H1 (cell line): Measurements from ENCODE around the gene TUBE1. TPM values are rescaled to one million over a fixed set of nuclear protein-coding genes. Genes with fewer than 3 reads are reported as not detected.

Source experiments
- CTCF ChIA-PET: fragments of 300-600 bp; sonication (Branson Sonifier 250); formaldehyde crosslinking; loops from one replicate; lab custom pipeline; 2021; ENCODE audit not compliant: partially characterized antibody; lab: Charles Lee
- POLR2A ChIA-PET: fragments of 300-600 bp; sonication (Branson Sonifier 250); formaldehyde crosslinking; loops from one replicate; lab custom pipeline; 2021; ENCODE audit warnings: inconsistent platforms; ENCODE audit not compliant: partially characterized antibody; lab: Charles Lee
- DNase-seq, 2 experiments: peaks; one replicate each; pipeline versions ENCODE4 v3.0.0 to v3.0.0-alpha.2; 2010 to 2022; ENCODE audit warnings: low spot score in 2 of 2, low read depth in 1 of 2, mixed read lengths in 1 of 2
- FAIRE-seq: peaks from 2 replicates; lab custom pipeline; 2011; peaks lifted over from hg19 to GRCh38; lab: Jason Lieb, UNC
- H2AFZ ChIP-seq: 2 replicates; pipeline ENCODE4 v1.8.1; 2012; ENCODE audit warnings: low read length, inconsistent platforms
- H2AK5ac ChIP-seq: 2 replicates; pipeline ENCODE4 v1.6.1; 2013; ENCODE audit warnings: low read depth, low read length
- H2BK120ac ChIP-seq: replicated peaks from 2 replicates; pipeline ENCODE3; 2013; ENCODE audit warnings: low read depth, low read length, inconsistent platforms
- H2BK12ac ChIP-seq: 2 replicates; pipeline ENCODE4 v1.6.1; 2013; ENCODE audit warnings: low read depth, low read length
- H2BK15ac ChIP-seq: 2 replicates; pipeline ENCODE4 v1.6.1; 2013; ENCODE audit warnings: low read length
- H2BK20ac ChIP-seq: 2 replicates; pipeline ENCODE4 v1.6.1; 2013; ENCODE audit warnings: low read length
- H2BK5ac ChIP-seq: 2 replicates; pipeline ENCODE4 v1.6.1; 2013; ENCODE audit warnings: low read depth, low read length
- H3K14ac ChIP-seq: 2 replicates; pipeline ENCODE4 v1.6.1; 2013; ENCODE audit warnings: inconsistent platforms; ENCODE audit not compliant: insufficient read length
- H3K18ac ChIP-seq: 2 replicates; pipeline ENCODE4 v1.6.1; 2013; ENCODE audit warnings: low read length; ENCODE audit errors: extremely low read depth
- H3K23ac ChIP-seq: 2 replicates; pipeline ENCODE4 v1.6.1; 2013; ENCODE audit warnings: inconsistent platforms; ENCODE audit not compliant: insufficient read length
- H3K23me2 ChIP-seq: 2 replicates; pipeline ENCODE4 v1.6.1; 2013; ENCODE audit warnings: low read depth, low read length
- H3K27ac ChIP-seq: 2 replicates; pipeline ENCODE4 v1.6.1; 2011; ENCODE audit warnings: low read depth, low read length, inconsistent platforms
- H3K27me3 ChIP-seq, 4 experiments: replicated peaks in 1 of 4; 1 replicate in 1 of 4; 2 replicates in 3 of 4; pipeline versions ENCODE4 v1.6.1 to v1.8.1; 2011 to 2013; ENCODE audit warnings: low read length in 3 of 4, mild to moderate bottlenecking in 3 of 4, inconsistent platforms in 2 of 4, mixed read lengths in 2 of 4, moderate library complexity in 1 of 4; ENCODE audit not compliant: control insufficient read depth in 3 of 4, insufficient read depth in 3 of 4; ENCODE audit errors: extremely low read depth in 1 of 4
- H3K36me3 ChIP-seq, 4 experiments: 2 replicates each; pipeline versions ENCODE4 v1.6.1 to v1.8.1; 2011 to 2013; ENCODE audit warnings: mild to moderate bottlenecking in 4 of 4, low read length in 3 of 4, moderate library complexity in 2 of 4, control low read depth in 1 of 4, inconsistent platforms in 1 of 4; ENCODE audit not compliant: insufficient read depth in 4 of 4, control insufficient read depth in 2 of 4
- H3K4ac ChIP-seq: replicated peaks from 2 replicates; pipeline ENCODE3; 2013; ENCODE audit warnings: low read length, low read depth, mixed read lengths, inconsistent platforms; ENCODE audit not compliant: insufficient read length
- H3K4me1 ChIP-seq, 4 experiments: replicated peaks in 1 of 4; 1 replicate in 1 of 4; 2 replicates in 3 of 4; pipeline versions ENCODE4 v1.6.1 to v1.8.1; 2011 to 2013; ENCODE audit warnings: low read length in 3 of 4, inconsistent platforms in 2 of 4, mixed read lengths in 1 of 4; ENCODE audit not compliant: insufficient read depth in 4 of 4, control insufficient read depth in 3 of 4
- H3K4me2 ChIP-seq, 2 experiments: 2 replicates each; pipeline versions ENCODE4 v1.6.1 to v1.8.1; 2011 to 2013; ENCODE audit warnings: low read depth in 2 of 2, low read length in 2 of 2, control low read depth in 1 of 2, inconsistent platforms in 1 of 2, mild to moderate bottlenecking in 1 of 2; ENCODE audit not compliant: insufficient read depth in 1 of 2
- H3K4me3 ChIP-seq, 4 experiments: fragments of 200-600, 300-600 bp in 1 of 4; sonication (generic), shearing (Covaris generic), sonication (Bioruptor Twin) in 1 of 4; 2 replicates each; pipeline versions ENCODE4 v1.5.1 to v1.8.1; 2011 to 2016; ENCODE audit warnings: low read length in 4 of 4, low read depth in 3 of 4, control low read depth in 2 of 4, inconsistent platforms in 2 of 4, mild to moderate bottlenecking in 2 of 4, mixed read lengths in 1 of 4, moderate library complexity in 1 of 4; ENCODE audit not compliant: insufficient read depth in 2 of 4; ENCODE audit errors: extremely low read depth in 1 of 4
- H3K56ac ChIP-seq: replicated peaks from 2 replicates; pipeline ENCODE3; 2013; ENCODE audit warnings: low read depth, mild to moderate bottlenecking, mixed read lengths, low read length, inconsistent platforms; ENCODE audit not compliant: insufficient read length
- H3K79me1 ChIP-seq: 2 replicates; pipeline ENCODE4 v1.6.1; 2013; ENCODE audit warnings: low read depth, low read length, control low read depth
- H3K79me2 ChIP-seq, 2 experiments: 2 replicates each; pipeline versions ENCODE4 v1.6.1 to v1.8.1; 2012 to 2013; ENCODE audit warnings: low read length in 2 of 2, mild to moderate bottlenecking in 2 of 2, inconsistent platforms in 1 of 2; ENCODE audit not compliant: insufficient read depth in 2 of 2, control insufficient read depth in 1 of 2
- H3K9ac ChIP-seq, 4 experiments: replicated peaks in 1 of 4; 1 replicate in 1 of 4; 2 replicates in 3 of 4; pipeline versions ENCODE4 v1.6.1 to v1.8.1; 2011 to 2013; ENCODE audit warnings: low read depth in 3 of 4, low read length in 3 of 4, control low read depth in 2 of 4, mild to moderate bottlenecking in 2 of 4, moderate library complexity in 2 of 4, inconsistent platforms in 1 of 4; ENCODE audit errors: extremely low read depth in 1 of 4
- H3K9me3 ChIP-seq, 2 experiments: 2 replicates each; pipeline versions ENCODE4 v1.6.1 to v1.8.1; 2012 to 2013; ENCODE audit warnings: mild to moderate bottlenecking in 2 of 2, moderate library complexity in 2 of 2, control low read depth in 1 of 2, inconsistent platforms in 1 of 2, low read depth in 1 of 2, low read length in 1 of 2, mixed read lengths in 1 of 2; ENCODE audit not compliant: insufficient read depth in 2 of 2
- H4K20me1 ChIP-seq, 2 experiments: replicated peaks in 1 of 2; 2 replicates each; pipeline versions ENCODE3 to v1.8.1; 2011 to 2013; ENCODE audit warnings: inconsistent platforms in 2 of 2, low read length in 2 of 2, mild to moderate bottlenecking in 1 of 2; ENCODE audit not compliant: insufficient read depth in 2 of 2, control insufficient read depth in 1 of 2
- H4K5ac ChIP-seq: 2 replicates; pipeline ENCODE4 v1.6.1; 2013; ENCODE audit warnings: low read length, low read depth, mixed read lengths, inconsistent platforms; ENCODE audit not compliant: insufficient read length
- H4K8ac ChIP-seq: 2 replicates; pipeline ENCODE4 v1.8.0; 2013; ENCODE audit warnings: mild to moderate bottlenecking, moderate library complexity, low read length, inconsistent platforms; ENCODE audit not compliant: insufficient read depth; ENCODE audit errors: extremely low read depth
- H4K91ac ChIP-seq: replicated peaks from 2 replicates; pipeline ENCODE3; 2013; ENCODE audit warnings: low read length, mixed read lengths, inconsistent platforms; ENCODE audit not compliant: insufficient read length
- ASH2L ChIP-seq: fragments of 200-600, 300-600 bp; sonication (generic); IDR thresholded peaks from one replicate; pipeline ENCODE4 v1.7.1; 2017; ENCODE audit warnings: low read length
- ATF2 ChIP-seq: IDR thresholded peaks from 2 replicates; pipeline ENCODE4 v1.6.1; 2012; ENCODE audit warnings: low read length, inconsistent platforms
- JUN ChIP-seq: IDR thresholded peaks from 2 replicates; pipeline ENCODE4 v1.6.1; 2011; ENCODE audit warnings: low read depth, mild to moderate bottlenecking, improper control_type of control experiment, low read length
- PHF8 ChIP-seq: fragments of 200-600 bp; sonication (generic); conservative IDR thresholded peaks from 2 replicates; pipeline ENCODE4 v1.7.1; 2012; ENCODE audit warnings: low read depth, mild to moderate bottlenecking, inconsistent platforms, low read length, moderate library complexity
- POU5F1 ChIP-seq: IDR thresholded peaks from 2 replicates; pipeline ENCODE4 v1.6.1; 2011; ENCODE audit warnings: low read depth, mild to moderate bottlenecking, low read length, moderate library complexity
- RFX5 ChIP-seq: IDR thresholded peaks from 2 replicates; pipeline ENCODE4 v1.6.1; 2011; ENCODE audit warnings: low read depth, low read length, improper control_type of control experiment, borderline replicate concordance
- SAP30 ChIP-seq: fragments of 300-600 bp; sonication (generic); IDR thresholded peaks from 2 replicates; pipeline ENCODE4 v1.7.1; 2012; ENCODE audit warnings: low read length, moderate library complexity, mild to moderate bottlenecking, inconsistent platforms; ENCODE audit not compliant: insufficient read depth, insufficient replicate concordance
- SIRT6 ChIP-seq: IDR thresholded peaks from one replicate; pipeline ENCODE4 v1.7.1; 2012; ENCODE audit warnings: low read length, inconsistent platforms
- SIX5 ChIP-seq: IDR thresholded peaks from 2 replicates; pipeline ENCODE4 v1.6.1; 2011; ENCODE audit warnings: mild to moderate bottlenecking, low read depth, low read length
- SRF ChIP-seq: IDR thresholded peaks from 2 replicates; pipeline ENCODE4 v1.6.1; 2011; ENCODE audit warnings: mild to moderate bottlenecking, low read depth, low read length, moderate library complexity
- TEAD4 ChIP-seq: IDR thresholded peaks from 2 replicates; pipeline ENCODE4 v1.6.1; 2012; ENCODE audit warnings: low read depth, low read length, inconsistent platforms, mixed read lengths
- WGBS, 2 experiments: shearing (Covaris generic) in 1 of 2; methylation state at CpG; one replicate each; pipeline versions ENCODE4 v1.1.6 to v1.1.7; 2013 to 2015; ENCODE audit warnings: low lambda C conversion rate in 2 of 2, mixed read lengths in 2 of 2, inconsistent platforms in 1 of 2, low coverage in 1 of 2, missing lambda C conversion rate in 1 of 2; ENCODE audit not compliant: insufficient replicate concordance in 2 of 2, insufficient coverage in 1 of 2, insufficient read length in 1 of 2; ENCODE audit errors: extremely low coverage in 1 of 2, missing lambda C conversion rate in 1 of 2; 5-methylcytosine and 5-hydroxymethylcytosine counted together
- polyA plus RNA-seq, 7 experiments: library from polyadenylated mRNA; depleted of rRNA in 3 of 7; stranded (reverse) in 5 of 7; unstranded in 2 of 7; fragments of >200 nt in 5 of 7; fragments of 200-250 nt in 2 of 7; gene quantifications; 1 replicate in 5 of 7; 2 replicates in 1 of 7; 4 replicates in 1 of 7; pipeline versions ENCODE4 v1.2.1 to v1.2.3, GENCODE V29; 2011 to 2013; ENCODE audit warnings: missing spikeins in 2 of 7, mixed read lengths in 2 of 7
- total RNA-seq: library from RNA; stranded (reverse); fragmentation: NEBNext Ultra II Directional; extraction: Animal tissue kit (Norgen Biotek cat#: 25700); gene quantifications from 2 replicates; pipeline ENCODE4 v1.2.1, GENCODE V29; 2021

TUBE1 gene
- total and polyA plus RNA-seq, 2 of the 8 experiments (the other 6 are each of a cell fraction or from before 2014, with no cell fraction given) = 8.0 to 15.9 TPM

DNA sequence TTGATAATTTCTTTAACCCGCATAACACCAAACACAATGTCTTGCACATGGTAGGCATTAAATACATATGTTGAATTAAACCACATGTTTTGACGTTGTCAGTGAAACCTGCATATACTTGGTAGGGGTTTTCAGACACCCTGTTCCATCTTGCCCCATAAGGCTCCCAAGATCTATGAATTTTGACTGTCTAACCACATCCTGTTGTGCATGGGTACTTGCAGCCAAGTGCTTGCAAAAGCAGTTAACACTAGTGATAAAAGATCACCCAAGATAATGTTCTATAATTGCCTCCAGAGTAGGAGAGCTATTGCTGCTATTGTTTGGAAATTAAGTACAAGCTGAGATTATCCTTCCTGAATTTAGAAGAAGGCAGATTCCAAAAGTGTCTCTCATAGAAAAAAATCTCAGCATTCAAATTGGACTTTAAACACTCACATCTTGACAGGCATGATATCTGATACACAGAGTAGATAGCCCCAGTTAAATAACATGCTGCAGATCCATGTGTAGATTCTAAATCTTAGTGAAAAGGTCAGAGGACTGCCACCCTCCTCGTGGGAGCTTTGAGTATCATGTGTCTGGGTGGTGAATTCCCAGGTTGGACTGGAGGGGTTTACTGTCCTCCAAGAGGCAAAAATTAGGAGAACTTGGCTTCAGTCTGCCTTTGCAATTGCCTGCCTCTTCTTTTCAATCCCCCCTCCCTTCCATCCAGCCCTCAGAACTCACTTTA lies 59.2 kb downstream of the TUBE1 start:
- Histone ChIP-seq H3K14ac (no peak overlapping the region), H3K36me3 (no peaks in the 10 kb centered on the region), H2BK12ac (no peak overlapping the region), H3K18ac (no peak overlapping the region), H3K23me2 (no peaks in the 10 kb centered on the region; the same call in 1 of the 2 replicates), H3K4me3 (no peak overlapping the region), H3K79me2 (no peaks in the 10 kb centered on the region), H3K4ac (no peak overlapping the region), H4K20me1 (no peaks in the 10 kb centered on the region), H3K23ac (no peak overlapping the region), H3K56ac (no peak overlapping the region), H3K9ac (no peak overlapping the region), H2BK15ac (no peak overlapping the region), H2BK5ac (no peak overlapping the region), H4K91ac (no peak overlapping the region), H4K5ac (no peak overlapping the region), H4K8ac (no peak overlapping the region), H3K27me3 (no peaks in the 10 kb centered on the region), H3K4me1 (no peaks in the 10 kb centered on the region), H3K9me3 (peaks cover 3 to 4% of the 10 kb centered on the region in 2 experiments; a peak in 1 of 4 replicates), H2AK5ac (no peak overlapping the region), H2AFZ (no peak overlapping the region), H3K4me2 (no peak overlapping the region), H3K79me1 (no peaks in the 10 kb centered on the region), H3K27ac (no peak overlapping the region), H2BK120ac (no peak overlapping the region), H2BK20ac (no peak overlapping the region)
- FAIRE-seq (no peak), DNase-seq (no peak)
- ChIA-PET POLR2A (no interaction called here), CTCF (interaction anchor here (0.6 to 5.2 kb wide), 38 partner anchors 12 to 832 kb away, joined by 3 to 98 read pairs (median 4); partner anchors contain the start of gene FYN)
- WGBS, 2 experiments = 92% methylated on average over 3 of the region's 3 CpGs; no CpG with 5 or more reads in 1 of the 2 experiments
- TF ChIP-seq SRF (no peak), SIRT6 (no peak), POU5F1 (no peak), RFX5 (no peak), ASH2L (no peak), TEAD4 (no peak), SIX5 (no peak), JUN (no peak), ATF2 (no peak), PHF8 (no peak), SAP30 (no peak)
